GM12875 (cell line): Measurements from ENCODE around the gene DDI2.

Experiments used
- H3K4me3 ChIP-seq: one replicate; pipeline ENCODE4 v1.5.1; 2011; ENCODE audit warnings: low read depth, low read length, control low read depth
- CTCF ChIP-seq: IDR thresholded peaks from 2 replicates; pipeline ENCODE4 v1.5.1; 2011; ENCODE audit warnings: low read depth, mild to moderate bottlenecking, control low read depth, inconsistent platforms, low read length, moderate library complexity, borderline replicate concordance; ENCODE audit not compliant: insufficient read depth

DDI2 gene

GRCh38 chr1:15669864-15670263, 52.6 kb downstream of the DDI2 start:
- H3K4me3 ChIP-seq = no peak overlapping the region
- TF ChIP-seq CTCF = no peak

- TF ChIP-seq CTCF = no peak
Observed at GRCh38 chr1:15671430-15671829, 54.2 kb downstream of the DDI2 start.

GRCh38 chr1:15674386-15675159, 57.3 kb downstream of the DDI2 start:
- H3K4me3 ChIP-seq = no peak overlapping the region
- no peak for TF ChIP-seq CTCF

More at GRCh38 chr1:15671430-15671829, 54.2 kb downstream of the DDI2 start:
- H3K4me3 ChIP-seq = no peak overlapping the region

- H3K4me3 ChIP-seq = no peak overlapping the region
Observed at GRCh38 chr1:15676010-15676409, 58.8 kb downstream of the DDI2 start.

GRCh38 chr1:15676688-15677661, 59.7 kb downstream of the DDI2 start:
- H3K4me3 ChIP-seq = no peak overlapping the region
- no peak for TF ChIP-seq CTCF

More at GRCh38 chr1:15676010-15676409, 58.8 kb downstream of the DDI2 start:
- no peak for TF ChIP-seq CTCF

- H3K4me3 ChIP-seq = no peak overlapping the region
- no peak for TF ChIP-seq CTCF
Observed at GRCh38 chr1:15678578-15678977, 61.3 kb downstream of the DDI2 start.
